Measurements from ENCODE around the gene ST3GAL5. TPM values are rescaled to one million over a fixed set of nuclear protein-coding genes. Genes with fewer than 3 reads are reported as not detected.

ST3GAL5 gene
- total RNA-seq, 1 experiment from 2014 or later = 5.9 TPM

DNA sequence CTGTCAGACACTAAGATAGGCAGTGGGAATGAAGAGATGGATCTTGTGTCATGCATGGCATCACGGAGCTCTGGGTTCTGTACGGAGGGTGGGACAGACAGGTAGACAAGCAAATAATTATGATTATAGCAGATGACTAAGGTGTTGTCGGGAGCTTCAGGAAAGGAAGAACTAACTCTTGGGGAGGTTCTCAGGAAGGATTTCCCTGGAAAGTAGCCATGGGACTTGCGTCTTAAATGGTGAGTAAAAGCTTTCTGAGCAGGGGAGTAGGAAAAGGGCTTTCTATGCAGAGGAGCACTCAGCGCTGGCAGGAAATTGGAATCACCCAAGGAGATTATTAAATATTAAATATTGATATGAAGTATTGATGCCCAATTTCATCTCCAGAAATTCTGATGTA lies 99.5 kb downstream of the ST3GAL5 start:
- Histone ChIP-seq H3K27ac (no peak overlapping the region), H3K27me3 (ENCODE audit: insufficient read depth, low read depth) (no peaks in the 10 kb centered on the region; the same call in 1 of the 2 replicates), H3K36me3 (ENCODE audit: low read depth) (no peaks in the 10 kb centered on the region), H3K79me2 (ENCODE audit: low read depth) (no peaks in the 10 kb centered on the region), H3K9me2 (ENCODE audit: insufficient read depth) (no peaks in the 10 kb centered on the region), H4K20me1 (ENCODE audit: insufficient read depth) (no peaks in the 10 kb centered on the region), H3K4me1 (replicated peaks; ENCODE audit: insufficient read depth) (0 out of 2 replicates have a peak, but pooled peaks cover 4% of the 10 kb centered on the region), H3K9me3 (ENCODE audit: insufficient read depth, low read depth) (no peaks in the 10 kb centered on the region), H2AFZ (no peak overlapping the region), H3K4me2 (no peak overlapping the region), H3K4me3 (no peak overlapping the region), H3F3A (ENCODE audit: insufficient read depth, low read depth) (no peaks in the 10 kb centered on the region)
- TF ChIP-seq, protein P1, sequence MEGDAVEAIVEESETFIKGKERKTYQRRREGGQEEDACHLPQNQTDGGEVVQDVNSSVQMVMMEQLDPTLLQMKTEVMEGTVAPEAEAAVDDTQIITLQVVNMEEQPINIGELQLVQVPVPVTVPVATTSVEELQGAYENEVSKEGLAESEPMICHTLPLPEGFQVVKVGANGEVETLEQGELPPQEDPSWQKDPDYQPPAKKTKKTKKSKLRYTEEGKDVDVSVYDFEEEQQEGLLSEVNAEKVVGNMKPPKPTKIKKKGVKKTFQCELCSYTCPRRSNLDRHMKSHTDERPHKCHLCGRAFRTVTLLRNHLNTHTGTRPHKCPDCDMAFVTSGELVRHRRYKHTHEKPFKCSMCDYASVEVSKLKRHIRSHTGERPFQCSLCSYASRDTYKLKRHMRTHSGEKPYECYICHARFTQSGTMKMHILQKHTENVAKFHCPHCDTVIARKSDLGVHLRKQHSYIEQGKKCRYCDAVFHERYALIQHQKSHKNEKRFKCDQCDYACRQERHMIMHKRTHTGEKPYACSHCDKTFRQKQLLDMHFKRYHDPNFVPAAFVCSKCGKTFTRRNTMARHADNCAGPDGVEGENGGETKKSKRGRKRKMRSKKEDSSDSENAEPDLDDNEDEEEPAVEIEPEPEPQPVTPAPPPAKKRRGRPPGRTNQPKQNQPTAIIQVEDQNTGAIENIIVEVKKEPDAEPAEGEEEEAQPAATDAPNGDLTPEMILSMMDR (conservative IDR thresholded peaks at IDR 0.05) = no peak
- TF ChIP-seq EZH2 (IDR thresholded peaks at IDR 0.05; ENCODE audit: low read depth) = no peak
- no peak for DNase-seq
- intact Hi-C loops (cut with micrococcal nuclease; ENCODE audit: unreplicated experiment) = no loop called here
- no TSS peak for BruUV-seq (replicated peaks)
- ChIA-PET POLR2A (ENCODE audit: unreplicated experiment) (interaction anchor here (0.6 kb wide), 1 partner anchor 219 kb away, joined by 4 read pairs; no protein-coding TSS in a partner anchor), CTCF (no interaction called here)

DNA sequence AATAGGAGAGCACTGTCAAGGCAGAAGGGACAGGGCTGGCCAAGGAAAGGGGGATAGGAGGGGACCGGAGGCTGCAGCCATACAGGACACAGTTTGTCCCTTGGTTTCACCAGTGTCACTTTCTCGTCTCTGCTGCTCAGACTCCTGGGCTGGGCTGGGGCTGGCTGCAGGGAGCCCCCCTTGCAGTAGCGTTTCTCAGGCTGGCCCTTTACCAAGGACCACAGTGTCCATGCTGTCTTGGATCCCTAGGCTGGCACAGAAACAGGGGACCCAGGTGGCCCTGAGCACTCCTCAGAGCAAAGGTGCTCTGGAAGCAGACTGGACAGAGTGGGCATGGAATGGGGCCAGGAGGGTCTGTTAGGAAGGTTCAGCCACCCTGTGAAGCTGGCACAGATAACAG lies 100.2 kb downstream of the ST3GAL5 start:
- ChIA-PET CTCF (no interaction called here), POLR2A (ENCODE audit: unreplicated experiment) (no interaction called here)
- H3K4me3 ChIP-seq = no peak overlapping the region
- TF ChIP-seq, protein P1 (conservative IDR thresholded peaks at IDR 0.05) = no peak
- TF ChIP-seq EZH2 (IDR thresholded peaks at IDR 0.05; ENCODE audit: low read depth) = no peak
- H3K36me3 ChIP-seq (ENCODE audit: low read depth) = no peaks in the 10 kb centered on the region
- BruUV-seq (replicated peaks) = no TSS peak
- no peaks in the 10 kb centered on the region for H3K9me2 ChIP-seq (ENCODE audit: insufficient read depth)
- intact Hi-C loops (cut with micrococcal nuclease; ENCODE audit: unreplicated experiment) = no loop called here
- no peak overlapping the region for H2AFZ ChIP-seq
- no peaks in the 10 kb centered on the region; the same call in 1 of the 2 replicates for H3K27me3 ChIP-seq (ENCODE audit: insufficient read depth, low read depth)
- no peaks in the 10 kb centered on the region for H3K9me3 ChIP-seq (ENCODE audit: insufficient read depth, low read depth)
- no peaks in the 10 kb centered on the region for H3F3A ChIP-seq (ENCODE audit: insufficient read depth, low read depth)
- no peaks in the 10 kb centered on the region for H3K79me2 ChIP-seq (ENCODE audit: low read depth)
- H3K4me1 ChIP-seq (replicated peaks; ENCODE audit: insufficient read depth) = 0 out of 2 replicates have a peak, but pooled peaks cover 4% of the 10 kb centered on the region
- no peaks in the 10 kb centered on the region for H4K20me1 ChIP-seq (ENCODE audit: insufficient read depth)
- H3K27ac ChIP-seq = no peak overlapping the region
- DNase-seq = no peak
- no peak overlapping the region for H3K4me2 ChIP-seq

DNA sequence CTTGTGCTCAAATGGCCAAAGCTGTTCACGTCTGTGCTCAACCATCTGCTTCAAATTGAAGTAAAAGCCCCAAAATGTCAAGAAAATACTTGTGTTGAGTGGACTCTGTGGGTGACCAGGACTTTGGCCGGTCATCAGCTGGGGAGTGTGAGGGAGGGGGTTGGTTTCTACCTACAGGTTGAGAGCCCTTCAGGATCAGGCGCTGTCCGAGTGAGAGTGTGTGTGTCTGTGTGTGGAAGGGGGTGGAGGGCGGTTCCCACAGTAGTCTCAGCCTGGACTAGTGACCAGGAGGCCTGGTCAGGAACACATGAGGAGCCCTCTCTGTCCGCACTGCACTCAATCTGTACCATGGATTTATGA lies 100.8 kb downstream of the ST3GAL5 start:
- no TSS peak for BruUV-seq (replicated peaks)
- POLR2A ChIA-PET (ENCODE audit: unreplicated experiment) = no interaction called here
- CTCF ChIA-PET = no interaction called here

More for the DNA sequence above, 100.8 kb downstream of the ST3GAL5 start:
- DNase-seq = no peak
- intact Hi-C loops (cut with micrococcal nuclease; ENCODE audit: unreplicated experiment) = no loop called here
- no peak overlapping the region for H3K27ac ChIP-seq
- H3K4me3 ChIP-seq = no peak overlapping the region
- H3F3A ChIP-seq (ENCODE audit: insufficient read depth, low read depth) = no peaks in the 10 kb centered on the region
- no peak overlapping the region for H2AFZ ChIP-seq
- no peaks in the 10 kb centered on the region for H3K79me2 ChIP-seq (ENCODE audit: low read depth)
- no peak for TF ChIP-seq EZH2 (IDR thresholded peaks at IDR 0.05; ENCODE audit: low read depth)
- TF ChIP-seq, protein P1 (conservative IDR thresholded peaks at IDR 0.05) = no peak
- no peaks in the 10 kb centered on the region for H3K9me3 ChIP-seq (ENCODE audit: insufficient read depth, low read depth)
- H3K9me2 ChIP-seq (ENCODE audit: insufficient read depth) = no peaks in the 10 kb centered on the region
- no peaks in the 10 kb centered on the region for H4K20me1 ChIP-seq (ENCODE audit: insufficient read depth)
- no peaks in the 10 kb centered on the region for H3K36me3 ChIP-seq (ENCODE audit: low read depth)
- no peak overlapping the region for H3K4me2 ChIP-seq
- H3K4me1 ChIP-seq (replicated peaks; ENCODE audit: insufficient read depth) = 0 out of 2 replicates have a peak, but pooled peaks cover 4% of the 10 kb centered on the region
- no peaks in the 10 kb centered on the region; the same call in 1 of the 2 replicates for H3K27me3 ChIP-seq (ENCODE audit: insufficient read depth, low read depth)
